ENCODE data around the gene OSBPL5. TPM values are rescaled to one million over a fixed set of nuclear protein-coding genes. Genes with fewer than 3 reads are reported as not detected.

Gene OSBPL5
- total and polyA plus RNA-seq, 8 donors = 8.6 to 127 (median 25.2) TPM

GRCh38 chr11:3056296-3057068 is 108.6 kb downstream of the OSBPL5 start:
- Histone ChIP-seq H3K27me3 (no peaks in the 10 kb centered on the region), H3K36me3 (peaks cover 0 to 30% (median 26%) of the 10 kb centered on the region in 4 donors), H3K4me1 (peaks cover 28 to 58% (median 45%) of the 10 kb centered on the region in 4 donors), H3K4me3 (peak overlapping the region; percentile 89 to 99 (median 98)), H3K9me3 (no peaks in the 10 kb centered on the region), H3K27ac (peak overlapping the region; percentile 90 to 99 (median 94))
- DNase-seq = peak; percentile 40 to 54
- WGBS, 5 donors = 2 to 7% (median 3%) methylated on average over 11 to 29 of the region's 29 CpGs
- intact Hi-C loops (cut with DNase I; ENCODE audit: low total_unique reads) = no loop called here
- TF ChIP-seq POLR2A (IDR thresholded peaks at IDR 0.05) = no peak
- TF ChIP-seq EP300 (IDR thresholded peaks at IDR 0.05) = no peak
- no peak for TF ChIP-seq POLR2AphosphoS5 (IDR thresholded peaks at IDR 0.05)
- TF ChIP-seq CTCF (IDR thresholded peaks at IDR 0.05) = no peak

GRCh38 chr11:3055891-3056290 is 109.2 kb downstream of the OSBPL5 start:
- peaks cover 0 to 32% (median 27%) of the 10 kb centered on the region in 4 donors for H3K36me3 ChIP-seq
- H3K27ac ChIP-seq = peak overlapping the region in 4 of 5 donors; percentile 90 to 99 (median 92)
- WGBS, 5 donors = 64 to 77% (median 72%) methylated on average over 4 to 8 of the region's 8 CpGs
- H3K9me3 ChIP-seq = no peaks in the 10 kb centered on the region
- no peak for DNase-seq
- peaks cover 28 to 64% (median 51%) of the 10 kb centered on the region in 4 donors for H3K4me1 ChIP-seq
- H3K4me3 ChIP-seq = peak overlapping the region; percentile 89 to 99 (median 98)
- H3K27me3 ChIP-seq = no peaks in the 10 kb centered on the region
- TF ChIP-seq POLR2AphosphoS5 (IDR thresholded peaks at IDR 0.05) (no peak), CTCF (IDR thresholded peaks at IDR 0.05) (no peak), EP300 (IDR thresholded peaks at IDR 0.05) (no peak), POLR2A (IDR thresholded peaks at IDR 0.05) (no peak)
- intact Hi-C loops (cut with DNase I; ENCODE audit: low total_unique reads) = no loop called here

GRCh38 chr11:3052567-3052966 is 112.5 kb downstream of the OSBPL5 start:
- peak overlapping the region in 1 of 5 donors; percentile 6 for H3K27ac ChIP-seq
- H3K4me1 ChIP-seq = peaks cover 41 to 82% (median 69%) of the 10 kb centered on the region in 4 donors
- H3K27me3 ChIP-seq = no peaks in the 10 kb centered on the region
- WGBS, 5 donors = 75 to 83% (median 79%) methylated on average over 11 of the region's 11 CpGs
- H3K4me3 ChIP-seq = no peak overlapping the region
- H3K36me3 ChIP-seq = peaks cover 0 to 35% (median 30%) of the 10 kb centered on the region in 4 donors
- DNase-seq = no peak
- intact Hi-C loops (cut with DNase I; ENCODE audit: low total_unique reads) = no loop called here
- TF ChIP-seq CTCF (IDR thresholded peaks at IDR 0.05) (no peak), EP300 (IDR thresholded peaks at IDR 0.05) (no peak), POLR2A (IDR thresholded peaks at IDR 0.05) (no peak), POLR2AphosphoS5 (IDR thresholded peaks at IDR 0.05) (no peak)
- no peaks in the 10 kb centered on the region for H3K9me3 ChIP-seq

GRCh38 chr11:3052109-3052479 is 113.0 kb downstream of the OSBPL5 start:
- Histone ChIP-seq H3K36me3 (peaks cover 0 to 39% (median 34%) of the 10 kb centered on the region in 4 donors), H3K4me3 (no peak overlapping the region), H3K27ac (peak overlapping the region in 1 of 5 donors; percentile 6), H3K4me1 (peaks cover 40 to 81% (median 65%) of the 10 kb centered on the region in 4 donors), H3K9me3 (no peaks in the 10 kb centered on the region), H3K27me3 (no peaks in the 10 kb centered on the region)
- intact Hi-C loops (cut with DNase I; ENCODE audit: low total_unique reads) = no loop called here
- peak in 1 of 2 donors; percentile 38 for DNase-seq
- 53 to 67% (median 63%) methylated on average over 14 of the region's 14 CpGs for WGBS, 5 donors
- TF ChIP-seq POLR2A (IDR thresholded peaks at IDR 0.05) = no peak
- no peak for TF ChIP-seq CTCF (IDR thresholded peaks at IDR 0.05)
- no peak for TF ChIP-seq EP300 (IDR thresholded peaks at IDR 0.05)
- TF ChIP-seq POLR2AphosphoS5 (IDR thresholded peaks at IDR 0.05) = no peak

Data from stomach (tissue), 9 donors.